ENCODE results near the gene ARHGAP32.

DNA sequence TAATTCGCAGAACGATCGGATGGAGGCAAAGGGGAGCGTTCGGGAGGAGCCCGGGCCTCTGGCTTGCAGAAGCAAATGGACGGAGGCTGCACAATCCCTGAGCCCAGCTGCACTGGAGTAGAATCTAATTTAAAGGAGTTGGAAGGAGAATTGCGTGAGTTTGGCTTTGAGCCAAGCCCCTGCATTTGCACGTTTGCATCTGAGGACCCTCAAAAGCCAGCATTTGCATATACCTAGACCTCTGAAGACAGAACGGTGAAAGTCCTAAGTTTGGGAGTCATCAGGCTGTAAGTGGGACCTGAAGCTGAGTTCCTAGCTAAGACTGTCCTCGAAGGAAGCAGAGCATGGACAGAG is 265.0 kb downstream of the ARHGAP32 start:
- TF ChIP-seq, protein P1, sequence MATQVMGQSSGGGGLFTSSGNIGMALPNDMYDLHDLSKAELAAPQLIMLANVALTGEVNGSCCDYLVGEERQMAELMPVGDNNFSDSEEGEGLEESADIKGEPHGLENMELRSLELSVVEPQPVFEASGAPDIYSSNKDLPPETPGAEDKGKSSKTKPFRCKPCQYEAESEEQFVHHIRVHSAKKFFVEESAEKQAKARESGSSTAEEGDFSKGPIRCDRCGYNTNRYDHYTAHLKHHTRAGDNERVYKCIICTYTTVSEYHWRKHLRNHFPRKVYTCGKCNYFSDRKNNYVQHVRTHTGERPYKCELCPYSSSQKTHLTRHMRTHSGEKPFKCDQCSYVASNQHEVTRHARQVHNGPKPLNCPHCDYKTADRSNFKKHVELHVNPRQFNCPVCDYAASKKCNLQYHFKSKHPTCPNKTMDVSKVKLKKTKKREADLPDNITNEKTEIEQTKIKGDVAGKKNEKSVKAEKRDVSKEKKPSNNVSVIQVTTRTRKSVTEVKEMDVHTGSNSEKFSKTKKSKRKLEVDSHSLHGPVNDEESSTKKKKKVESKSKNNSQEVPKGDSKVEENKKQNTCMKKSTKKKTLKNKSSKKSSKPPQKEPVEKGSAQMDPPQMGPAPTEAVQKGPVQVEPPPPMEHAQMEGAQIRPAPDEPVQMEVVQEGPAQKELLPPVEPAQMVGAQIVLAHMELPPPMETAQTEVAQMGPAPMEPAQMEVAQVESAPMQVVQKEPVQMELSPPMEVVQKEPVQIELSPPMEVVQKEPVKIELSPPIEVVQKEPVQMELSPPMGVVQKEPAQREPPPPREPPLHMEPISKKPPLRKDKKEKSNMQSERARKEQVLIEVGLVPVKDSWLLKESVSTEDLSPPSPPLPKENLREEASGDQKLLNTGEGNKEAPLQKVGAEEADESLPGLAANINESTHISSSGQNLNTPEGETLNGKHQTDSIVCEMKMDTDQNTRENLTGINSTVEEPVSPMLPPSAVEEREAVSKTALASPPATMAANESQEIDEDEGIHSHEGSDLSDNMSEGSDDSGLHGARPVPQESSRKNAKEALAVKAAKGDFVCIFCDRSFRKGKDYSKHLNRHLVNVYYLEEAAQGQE (IDR thresholded peaks at IDR 0.05; ENCODE audit: insufficient read depth in 1 of 2, low read depth in 2 of 2, low read length in 2 of 2), result no peak
- TF ChIP-seq POLR2AphosphoS5 (IDR thresholded peaks at IDR 0.05; ENCODE audit: low read depth, low read length), result no peak

All from PFSK-1 (cell line).